HG02588 (cell line): ENCODE results near the gene RPGR.

Experiments
- ATAC-seq: cut with Tn5 transposase; IDR thresholded peaks from one replicate; pipeline ENCODE4 v1.9.1; 2021; ENCODE audit warnings: mild to moderate bottlenecking, moderate library complexity; ENCODE audit not compliant: unreplicated experiment

Gene RPGR

GRCh38 chrX:38268011-38268410, 59.3 kb downstream of the RPGR start:
- ATAC-seq = no peak

GRCh38 chrX:38262715-38263620, 64.3 kb downstream of the RPGR start:
- no peak for ATAC-seq

- ATAC-seq = no peak
Measured at GRCh38 chrX:38260231-38260630, 67.1 kb downstream of the RPGR start.

GRCh38 chrX:38256019-38256418, 71.3 kb downstream of the RPGR start:
- ATAC-seq = no peak

- ATAC-seq = no peak
Measured at GRCh38 chrX:38249965-38250364, 77.3 kb downstream of the RPGR start.

GRCh38 chrX:38247051-38247450, 80.3 kb downstream of the RPGR start:
- no peak for ATAC-seq

GRCh38 chrX:38240541-38240940, 86.8 kb downstream of the RPGR start:
- ATAC-seq = no peak

GRCh38 chrX:38236901-38237615, 90.3 kb downstream of the RPGR start:
- no peak for ATAC-seq

GRCh38 chrX:38233891-38234667, 93.2 kb downstream of the RPGR start:
- no peak for ATAC-seq

GRCh38 chrX:38232079-38232686, 95.1 kb downstream of the RPGR start:
- ATAC-seq = no peak

- no peak for ATAC-seq
Measured at GRCh38 chrX:38225093-38225492, 102.2 kb downstream of the RPGR start.

GRCh38 chrX:38224160-38224559, 103.1 kb downstream of the RPGR start:
- no peak for ATAC-seq

GRCh38 chrX:38221391-38221929, 105.8 kb downstream of the RPGR start:
- no peak for ATAC-seq

GRCh38 chrX:38220415-38221390, 106.6 kb downstream of the RPGR start, which contains the start of gene SRPX:
TSS of gene SRPX (minus strand) at chrX:38220871. CDS start at chrX:38220792, 79 bp downstream.
- no peak for ATAC-seq

- ATAC-seq = no peak
Measured at GRCh38 chrX:38220024-38220414, 107.3 kb downstream of the RPGR start.
